GM18502 (cell line): ENCODE data around the gene CNTN5.

ENCODE experiments used
- ATAC-seq: cut with Tn5 transposase; IDR thresholded peaks from one replicate; pipeline ENCODE4 v1.9.1; 2021; ENCODE audit warnings: mild to moderate bottlenecking; ENCODE audit not compliant: unreplicated experiment, poor library complexity

Gene CNTN5

DNA sequence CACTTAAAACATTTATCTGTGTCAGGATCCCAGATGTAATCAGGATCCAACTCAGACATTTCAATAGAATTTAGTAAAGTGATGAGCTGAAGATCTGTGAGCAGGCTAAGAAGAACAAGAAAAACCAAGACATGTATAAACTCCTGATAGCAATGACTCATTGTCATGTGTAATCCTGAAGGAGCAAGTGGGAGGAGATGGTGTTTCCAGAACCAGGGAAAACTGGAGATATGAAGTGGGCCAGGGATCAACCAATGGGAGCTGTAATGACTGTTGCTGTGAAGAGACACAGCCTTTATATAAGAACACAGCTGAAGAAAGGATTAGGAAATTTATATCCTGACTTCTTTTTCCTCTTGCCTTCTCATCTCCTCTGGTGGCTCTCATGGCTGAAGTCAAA is 983.8 kb downstream of the CNTN5 start:
- ATAC-seq, result no peak

DNA sequence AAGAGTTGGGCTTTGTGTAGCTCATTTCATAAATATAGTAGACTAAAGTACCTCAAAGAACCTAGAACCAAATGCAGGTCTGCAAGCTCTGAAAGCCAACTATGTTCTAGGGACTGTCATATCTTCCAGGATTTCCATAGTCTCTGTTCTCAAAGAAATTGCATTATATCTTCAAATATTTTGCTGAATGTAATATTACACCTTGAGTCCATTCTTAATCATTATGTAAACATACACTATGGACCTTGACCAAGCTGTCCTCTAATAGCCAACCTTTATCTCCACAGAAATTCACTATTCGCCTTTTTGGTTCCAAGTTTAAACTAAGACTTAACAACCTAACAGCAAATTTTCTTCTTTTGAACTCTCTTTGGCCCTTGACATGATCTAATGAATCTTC is 987.7 kb downstream of the CNTN5 start:
- ATAC-seq, result no peak

DNA sequence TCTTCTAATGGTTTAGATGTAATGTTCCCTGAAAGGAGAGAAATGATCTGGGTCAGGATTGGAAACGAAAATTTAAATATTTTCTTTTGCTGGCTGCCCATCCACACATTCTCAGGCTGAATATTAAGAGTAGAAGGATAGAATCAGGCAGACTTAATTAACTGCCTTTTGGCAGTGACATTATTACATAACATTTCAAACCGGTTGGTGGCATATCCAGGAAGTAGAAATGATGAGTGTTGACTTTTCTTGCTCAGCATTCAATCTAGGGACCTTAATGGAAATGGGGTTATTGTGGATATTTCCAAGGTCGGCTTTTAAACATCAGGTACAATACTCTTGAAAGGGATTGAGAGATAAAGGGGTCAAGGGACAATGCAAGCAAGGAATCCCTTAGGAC is 989.0 kb downstream of the CNTN5 start:
- ATAC-seq, result no peak

DNA sequence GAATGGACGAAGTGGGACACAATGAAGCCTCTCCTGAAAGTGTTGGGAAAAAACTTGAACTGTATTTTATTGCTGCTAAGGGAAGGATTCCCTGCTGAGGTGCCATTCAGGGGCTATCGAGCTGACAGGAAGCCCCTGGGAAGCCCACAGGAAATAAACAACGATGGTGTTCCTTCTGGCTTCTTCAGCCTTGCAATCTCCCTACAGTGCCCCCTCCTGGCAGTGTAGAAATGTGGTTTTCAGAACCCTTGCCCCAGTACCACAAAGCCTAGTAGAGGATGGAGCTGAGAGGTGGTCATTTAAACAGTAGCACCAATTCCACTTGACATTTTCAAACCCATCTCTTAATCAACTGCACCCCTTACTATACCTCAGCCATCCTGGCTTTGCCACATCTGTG is 989.6 kb downstream of the CNTN5 start:
- no peak for ATAC-seq

DNA sequence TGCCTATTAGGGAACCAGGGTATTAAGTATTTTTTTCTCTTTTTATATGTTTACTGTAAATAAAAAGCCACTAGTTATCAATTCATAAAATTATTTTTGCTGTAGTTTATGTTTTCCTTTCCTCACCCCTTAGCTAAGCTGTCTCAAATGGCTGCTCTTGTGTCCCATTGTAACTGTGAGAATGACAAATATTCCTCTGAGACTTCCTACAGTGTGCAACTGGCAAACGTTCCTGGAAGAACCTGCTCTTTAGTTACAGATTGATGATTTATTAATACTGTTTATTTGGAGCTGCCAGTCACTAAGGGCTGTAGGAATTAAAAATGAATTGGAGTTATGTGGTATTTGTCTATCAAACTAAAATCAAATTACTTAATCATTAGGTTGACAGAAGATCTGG is 990.9 kb downstream of the CNTN5 start:
- no peak for ATAC-seq

DNA sequence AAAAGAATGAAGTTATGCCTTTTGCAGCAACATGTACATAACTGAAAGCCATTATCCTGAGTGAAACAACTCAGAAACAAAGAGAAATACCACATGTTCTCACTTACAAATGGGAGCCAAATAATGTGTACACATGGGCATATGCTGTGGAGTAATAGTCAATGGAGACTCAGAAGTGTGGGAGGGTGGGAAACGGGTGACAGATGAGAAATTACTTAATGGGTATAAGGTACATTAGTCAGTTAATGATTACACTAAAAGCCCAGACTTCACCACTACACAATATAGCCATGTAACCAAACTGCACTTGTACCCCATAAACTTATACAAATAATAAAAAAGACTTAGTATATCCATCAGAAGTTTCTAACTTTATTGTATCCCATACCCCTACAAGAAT is 992.3 kb downstream of the CNTN5 start:
- no peak for ATAC-seq

DNA sequence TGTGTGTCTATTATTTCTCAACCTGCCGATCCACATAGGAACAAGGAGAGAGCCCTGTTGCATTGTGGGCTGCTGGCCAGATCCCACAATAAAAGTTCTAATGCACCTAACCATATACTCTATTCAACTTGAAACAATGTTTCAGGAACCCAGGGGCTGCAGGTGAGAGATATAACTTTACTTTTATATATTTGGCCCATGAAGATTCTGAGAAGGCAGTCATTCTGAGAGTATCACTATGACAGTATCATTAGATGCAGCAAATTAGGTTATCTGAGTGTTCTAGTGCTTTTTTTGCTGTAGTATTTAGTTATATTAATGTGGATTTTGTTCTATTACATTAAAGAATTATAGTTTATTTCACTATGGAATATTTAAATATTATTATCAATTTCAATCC is 1011.2 kb downstream of the CNTN5 start:
- peak; percentile 89 for ATAC-seq

DNA sequence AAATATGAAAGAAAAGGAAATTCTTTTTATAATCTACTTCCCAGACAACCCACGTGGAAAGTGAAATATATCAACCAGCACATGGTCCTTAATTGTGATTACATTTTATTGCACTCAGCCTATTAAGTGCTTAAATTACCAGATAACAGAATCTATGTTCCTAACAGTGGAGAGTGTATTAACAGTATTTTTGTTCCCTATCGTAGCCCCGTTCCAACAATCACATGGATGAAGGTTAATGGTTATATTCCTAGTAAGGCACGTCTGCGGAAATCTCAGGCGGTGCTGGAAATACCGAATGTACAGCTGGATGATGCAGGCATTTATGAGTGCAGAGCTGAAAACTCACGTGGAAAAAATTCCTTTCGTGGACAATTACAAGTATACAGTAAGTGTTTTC is 1040.3 kb downstream of the CNTN5 start:
- no peak for ATAC-seq

DNA sequence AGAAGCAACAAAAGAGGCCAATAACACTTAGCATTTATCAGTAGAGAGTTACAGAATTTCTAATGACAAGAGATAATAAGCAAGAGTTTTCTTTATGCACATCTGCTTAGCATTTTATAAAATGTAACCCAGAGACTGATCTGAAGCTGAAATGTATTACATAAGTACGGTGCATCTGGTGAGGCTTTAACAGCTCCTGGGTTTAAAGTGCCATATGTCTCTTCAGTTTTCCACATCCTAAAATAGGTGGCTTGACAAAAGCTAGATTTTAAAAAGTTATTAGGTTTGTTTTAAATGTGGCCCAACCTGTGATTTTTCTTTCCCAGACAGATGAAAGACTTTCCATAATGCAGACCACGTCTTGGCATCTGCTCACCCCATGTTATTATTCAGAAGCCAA is 1045.7 kb downstream of the CNTN5 start:
- no peak for ATAC-seq

DNA sequence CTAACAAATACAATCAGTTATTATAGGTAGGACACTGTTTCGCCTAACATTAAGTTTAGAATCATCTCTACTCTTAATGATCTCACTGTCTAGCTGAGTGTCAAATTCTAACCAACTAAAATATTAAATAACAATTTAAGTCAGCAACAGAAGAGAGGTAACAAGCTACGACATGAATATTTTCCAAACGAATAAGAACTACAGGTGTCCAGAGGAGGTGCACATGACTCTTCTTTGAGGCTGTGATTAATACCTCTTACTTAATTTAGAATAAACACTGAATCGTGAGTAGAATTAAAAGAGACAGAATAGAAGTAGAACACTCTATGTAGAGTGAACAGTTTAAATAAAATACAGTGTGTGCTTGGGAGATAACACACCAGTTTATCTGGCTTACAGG is 1047.4 kb downstream of the CNTN5 start:
- no peak for ATAC-seq

DNA sequence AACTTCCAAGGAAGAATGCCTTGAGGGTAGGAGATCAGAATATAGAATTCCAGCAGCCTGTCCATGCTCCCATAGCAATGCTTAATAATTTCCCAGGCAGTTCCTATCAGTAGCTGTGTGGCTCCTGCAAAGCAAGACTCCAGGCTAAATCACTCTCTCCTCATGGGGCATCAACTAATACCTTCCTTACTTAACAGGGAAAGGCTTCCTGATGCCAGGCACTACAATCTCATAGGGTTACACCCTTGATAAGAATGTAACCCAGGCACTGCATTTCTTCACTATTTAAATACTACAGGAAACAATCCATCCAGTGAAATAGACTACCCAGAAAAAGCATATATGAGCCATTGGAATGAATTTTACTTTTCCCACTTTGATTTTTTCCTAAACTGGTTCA is 1051.4 kb downstream of the CNTN5 start:
- ATAC-seq, result no peak

DNA sequence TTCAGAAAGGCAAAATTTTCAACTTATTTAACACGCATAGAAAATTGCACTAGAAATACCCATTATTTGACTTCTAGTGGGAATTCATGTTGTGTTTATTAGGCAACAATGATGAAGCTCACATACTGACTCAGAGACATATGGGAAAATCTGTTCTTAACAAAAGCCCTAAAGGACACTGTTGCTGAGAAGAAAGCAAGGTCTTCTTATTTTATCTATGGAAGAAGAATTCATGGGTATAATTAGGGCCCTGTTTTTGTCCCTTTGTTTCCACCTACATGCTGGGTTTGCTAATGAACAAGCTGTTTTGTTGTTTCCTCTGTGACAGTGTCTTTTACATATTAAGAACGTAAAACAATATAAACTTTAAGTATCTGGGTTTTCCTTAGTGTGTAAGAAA is 1059.6 kb downstream of the CNTN5 start:
- ATAC-seq, result no peak

DNA sequence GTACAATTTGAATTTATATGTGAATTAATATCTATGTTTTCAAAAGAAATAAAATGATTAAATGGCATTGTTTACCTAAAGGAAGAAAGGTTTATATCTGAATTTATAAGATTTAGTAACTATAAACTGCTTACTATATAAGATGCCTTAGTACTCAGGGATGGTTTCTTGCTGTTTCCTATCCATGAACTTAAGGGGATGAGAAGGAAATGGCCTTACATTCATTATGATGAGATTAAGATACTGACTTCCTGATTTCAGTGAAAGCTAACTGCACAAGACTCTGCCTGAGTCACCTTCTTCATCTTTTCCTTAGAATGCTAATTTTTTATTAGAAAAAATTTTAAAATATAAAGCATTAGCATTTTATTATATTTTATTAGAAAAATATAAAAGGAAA is 1060.1 kb downstream of the CNTN5 start:
- ATAC-seq, result no peak

DNA sequence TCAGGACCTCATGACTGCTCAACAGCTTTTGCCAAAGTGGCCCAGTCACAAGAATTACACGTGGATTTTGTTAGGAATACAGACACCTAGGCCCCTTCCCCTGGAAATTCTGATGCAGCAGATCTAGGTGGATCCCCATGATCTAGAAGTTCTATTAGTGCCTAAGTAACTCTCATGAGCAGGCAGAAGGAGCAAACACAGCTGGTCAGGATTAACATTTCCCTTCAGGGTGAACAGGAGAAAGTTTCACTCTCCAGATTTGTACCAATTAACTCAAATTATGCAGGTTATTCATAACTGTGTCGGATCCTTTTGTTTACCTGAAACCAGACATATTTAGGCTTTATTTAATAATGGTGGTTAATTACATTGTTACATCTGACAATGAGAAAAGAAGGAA is 1072.9 kb downstream of the CNTN5 start:
- ATAC-seq, result no peak

DNA sequence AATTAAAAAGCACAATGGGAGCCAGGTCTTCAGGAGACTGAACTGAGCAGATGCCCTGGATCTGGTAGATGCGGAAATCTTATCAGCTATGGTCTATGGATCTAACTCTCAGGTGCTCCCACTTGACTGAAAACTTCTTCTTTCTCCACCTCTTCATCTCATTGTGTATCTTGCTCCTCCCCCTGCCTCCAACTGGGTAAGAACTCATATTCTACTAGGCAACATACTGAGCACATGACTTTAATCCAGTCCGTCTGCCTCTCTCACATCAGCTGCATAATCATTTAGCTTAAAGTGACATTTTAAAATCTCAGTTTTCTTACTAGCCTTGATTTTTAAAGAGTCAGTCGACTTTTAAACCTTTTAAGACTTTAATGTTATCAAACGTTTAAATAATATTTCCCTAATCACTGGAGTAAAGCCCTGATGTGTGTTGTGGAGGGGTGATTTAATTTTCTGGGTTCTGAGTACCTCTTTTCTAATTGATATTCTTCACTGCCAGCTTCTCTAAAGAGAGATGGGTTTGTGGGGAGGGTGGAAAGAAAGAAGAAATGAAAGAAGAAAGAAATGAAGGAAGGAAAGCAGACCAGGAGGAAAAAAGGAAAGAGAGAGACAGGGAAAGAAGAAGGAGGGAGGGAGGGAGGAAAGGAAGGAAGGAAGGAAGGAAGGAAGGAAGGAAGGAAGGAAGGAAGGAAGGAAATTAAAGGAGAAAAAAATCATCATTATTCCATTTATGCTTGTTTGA is 1073.5 kb downstream of the CNTN5 start:
- no peak for ATAC-seq

DNA sequence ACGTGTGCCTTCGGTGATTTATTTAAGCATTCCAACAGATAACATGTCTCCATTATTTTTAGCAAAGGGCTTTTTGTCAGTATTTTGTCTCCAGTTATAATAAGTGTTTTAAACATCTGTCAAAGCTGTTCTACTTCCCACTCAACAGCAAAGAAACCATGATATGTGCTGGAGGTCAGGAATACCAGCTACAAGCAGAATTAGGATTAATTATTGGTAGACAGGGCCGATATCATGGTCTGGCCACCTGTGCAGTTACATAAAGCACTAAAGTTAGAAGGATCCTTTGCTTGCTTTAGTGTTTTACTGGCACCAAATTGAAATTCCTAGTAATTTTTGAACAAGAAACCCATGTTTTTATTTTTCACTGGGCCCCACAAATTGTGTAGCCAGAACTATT is 1075.1 kb downstream of the CNTN5 start:
- ATAC-seq, result no peak

DNA sequence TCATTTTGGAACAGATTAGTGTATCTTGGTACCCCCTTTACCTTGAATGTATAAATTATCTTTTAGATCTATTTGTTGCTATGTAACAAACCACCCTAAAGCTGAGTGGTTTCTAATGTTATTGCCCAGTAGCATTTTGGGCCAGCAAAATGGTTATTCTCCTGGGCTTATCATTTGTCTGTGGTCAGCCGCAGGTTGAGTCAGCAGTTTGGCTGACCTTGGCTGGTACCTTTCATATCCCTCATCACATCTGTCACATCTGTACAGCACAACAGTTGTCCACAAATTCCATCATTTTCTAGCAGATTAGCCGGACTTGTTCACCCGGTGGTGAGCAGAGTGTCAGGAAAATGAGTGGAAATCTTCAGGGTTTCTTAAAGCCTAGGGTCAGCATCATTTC is 1077.8 kb downstream of the CNTN5 start:
- no peak for ATAC-seq

DNA sequence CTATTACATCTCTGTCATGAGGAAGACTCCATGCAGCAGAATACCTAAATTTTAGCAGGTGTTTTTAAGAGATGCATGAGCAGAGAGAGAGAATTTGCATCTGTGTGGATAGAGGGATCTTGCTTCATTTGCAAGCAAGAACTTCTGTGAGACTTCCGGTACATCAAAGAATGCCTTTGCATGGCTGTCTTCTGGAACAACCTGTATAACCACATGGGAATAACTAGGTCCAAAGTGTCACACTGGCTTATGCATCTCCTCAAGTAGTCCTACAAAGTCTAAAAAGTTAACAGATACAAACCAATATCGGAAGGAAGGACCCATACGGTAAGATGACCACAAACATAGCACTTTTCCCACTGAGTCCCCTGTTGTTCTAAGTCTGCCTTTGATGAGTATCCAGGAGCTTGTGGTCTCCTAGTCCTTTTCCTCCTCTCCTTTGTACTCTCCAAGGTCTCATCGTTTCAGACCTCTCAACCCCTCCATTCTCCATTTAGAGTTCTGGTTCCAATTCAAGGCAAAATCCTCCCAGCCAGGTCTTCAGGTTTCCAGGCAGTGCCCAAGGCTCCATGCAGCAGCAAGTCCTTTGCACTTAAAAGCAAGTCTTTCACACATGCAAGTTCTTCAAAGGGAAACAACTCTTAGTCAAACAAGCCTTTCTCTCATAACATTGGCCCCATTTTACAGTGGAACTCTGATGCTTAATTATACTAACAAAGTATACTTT is 1084.7 kb downstream of the CNTN5 start:
- no peak for ATAC-seq

DNA sequence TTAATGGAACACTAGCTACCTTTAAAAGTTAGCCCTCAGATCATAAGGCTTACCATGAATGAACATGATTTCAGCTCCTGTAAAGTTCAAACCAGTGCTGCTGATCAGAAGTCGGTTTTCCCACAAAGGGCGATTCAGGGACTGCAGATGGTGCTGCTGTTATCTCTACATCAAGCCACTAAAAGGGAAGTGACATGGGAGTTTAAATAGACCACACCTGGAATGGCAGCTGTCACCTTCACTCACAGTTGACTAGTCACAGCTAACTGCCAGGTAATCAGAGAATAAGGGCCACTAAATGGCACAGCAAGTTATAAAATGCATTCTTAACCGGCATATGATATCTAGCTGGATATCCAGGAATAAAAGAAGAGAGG is 1085.2 kb downstream of the CNTN5 start:
- ATAC-seq, result no peak

DNA sequence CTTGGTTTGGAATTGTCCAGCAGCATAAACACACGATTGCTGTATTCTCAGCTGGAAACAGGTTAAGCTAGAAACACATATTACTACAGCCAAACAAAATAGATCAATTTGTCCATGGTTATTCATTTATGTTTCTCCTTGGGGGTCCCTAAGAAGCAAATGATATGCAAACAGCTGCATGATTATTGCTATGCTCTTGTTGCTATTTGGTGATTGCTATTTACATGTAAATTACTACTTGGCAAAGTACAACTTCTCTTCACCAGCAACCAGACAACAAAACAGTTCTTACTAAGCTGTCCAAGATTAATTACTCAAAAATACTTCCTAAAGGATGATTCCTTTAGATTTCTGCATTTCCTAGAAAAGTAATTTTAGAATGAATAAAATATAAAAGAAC is 1098.4 kb downstream of the CNTN5 start:
- ATAC-seq, result no peak

DNA sequence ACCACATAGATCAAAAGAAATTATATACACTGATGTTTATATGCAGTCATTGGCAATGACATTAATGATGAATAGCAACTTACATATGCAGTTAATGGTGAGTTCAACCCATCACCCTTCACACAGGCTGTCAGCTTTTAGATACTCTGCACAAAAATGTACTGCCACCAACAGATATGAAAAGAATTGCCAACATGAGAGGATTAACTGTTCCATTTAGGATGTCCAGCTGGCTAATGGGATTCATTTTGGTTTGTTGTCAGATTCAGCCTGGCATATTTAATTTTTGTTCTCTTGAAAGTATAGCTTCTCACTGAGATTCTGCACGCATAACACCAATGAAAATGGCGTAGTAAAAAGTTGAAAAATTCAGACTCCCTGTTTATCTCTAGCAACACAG is 1112.4 kb downstream of the CNTN5 start:
- no peak for ATAC-seq

DNA sequence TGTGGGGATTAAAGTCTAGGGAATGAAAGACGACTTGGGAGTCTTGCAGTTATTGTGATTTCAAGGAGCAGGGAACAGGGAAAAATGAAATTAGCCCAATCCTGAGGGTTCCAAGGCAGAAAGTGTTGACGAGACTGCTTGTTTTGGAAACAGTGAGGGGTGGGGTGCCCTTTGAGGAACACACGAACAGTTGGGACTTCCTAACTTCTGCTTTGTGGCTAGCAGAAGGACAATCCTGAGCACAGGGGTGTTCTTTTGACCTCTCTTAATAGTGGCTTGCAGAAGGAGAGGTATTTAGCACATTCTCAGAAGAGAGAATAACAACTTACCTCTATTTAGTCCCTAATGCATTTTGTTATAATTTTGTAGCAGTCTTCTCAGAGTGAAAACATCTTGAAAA is 1120.5 kb downstream of the CNTN5 start:
- no peak for ATAC-seq
